Right lobe of liver (tissue), 4 donors: ENCODE data around the gene B3GALNT2.

ENCODE experiments used
- POLR2A ChIP-seq: fragments of 450-650 bp; IDR thresholded peaks from one replicate; pipeline ENCODE4 v1.6.1; 2017; ENCODE audit warnings: antibody characterized with exemption, mild to moderate bottlenecking
- TF ChIP-seq, protein P1 (sequence below), 4 donors: fragments of 200-600 bp in 3 of 4; fragments of 450-650 bp in 1 of 4; IDR thresholded peaks; one replicate each; pipeline versions ENCODE4 v1.5.1 to v1.8.0; 2016 to 2022; ENCODE audit warnings: antibody characterized with exemption in 4 of 4, mild to moderate bottlenecking in 2 of 4
- donor health status: DM: no; HTN: no; CAD: no.
- donor health status: DM: no; HTN: no; CAD: no.
- donor health status: DM: no; HTN: yes; CAD: no.

DNA sequence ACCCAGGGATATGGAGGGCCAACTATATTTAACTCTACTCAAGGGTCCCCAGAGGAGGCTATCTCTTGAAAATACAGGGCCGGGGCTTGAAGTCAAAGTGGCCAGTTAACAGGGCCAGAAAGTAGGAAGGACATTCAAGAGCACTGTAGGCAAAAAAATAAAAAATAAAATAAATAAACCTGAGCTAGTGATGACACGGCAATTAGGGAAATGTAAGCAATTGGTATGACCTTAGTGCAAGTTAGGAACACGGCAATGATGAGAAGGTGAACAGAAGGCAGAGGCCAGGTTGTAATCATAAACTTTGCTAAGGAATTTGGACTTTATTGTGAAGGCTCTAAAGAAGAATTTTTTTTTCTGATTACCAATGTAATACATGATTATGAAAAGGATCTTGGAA lies 3.4 kb upstream of the B3GALNT2 start:
- no peak for TF ChIP-seq POLR2A
- TF ChIP-seq, protein P1, sequence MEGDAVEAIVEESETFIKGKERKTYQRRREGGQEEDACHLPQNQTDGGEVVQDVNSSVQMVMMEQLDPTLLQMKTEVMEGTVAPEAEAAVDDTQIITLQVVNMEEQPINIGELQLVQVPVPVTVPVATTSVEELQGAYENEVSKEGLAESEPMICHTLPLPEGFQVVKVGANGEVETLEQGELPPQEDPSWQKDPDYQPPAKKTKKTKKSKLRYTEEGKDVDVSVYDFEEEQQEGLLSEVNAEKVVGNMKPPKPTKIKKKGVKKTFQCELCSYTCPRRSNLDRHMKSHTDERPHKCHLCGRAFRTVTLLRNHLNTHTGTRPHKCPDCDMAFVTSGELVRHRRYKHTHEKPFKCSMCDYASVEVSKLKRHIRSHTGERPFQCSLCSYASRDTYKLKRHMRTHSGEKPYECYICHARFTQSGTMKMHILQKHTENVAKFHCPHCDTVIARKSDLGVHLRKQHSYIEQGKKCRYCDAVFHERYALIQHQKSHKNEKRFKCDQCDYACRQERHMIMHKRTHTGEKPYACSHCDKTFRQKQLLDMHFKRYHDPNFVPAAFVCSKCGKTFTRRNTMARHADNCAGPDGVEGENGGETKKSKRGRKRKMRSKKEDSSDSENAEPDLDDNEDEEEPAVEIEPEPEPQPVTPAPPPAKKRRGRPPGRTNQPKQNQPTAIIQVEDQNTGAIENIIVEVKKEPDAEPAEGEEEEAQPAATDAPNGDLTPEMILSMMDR (IDR thresholded peaks at IDR 0.05): no peak
